Measurements from ENCODE around the gene ORM2. TPM values are rescaled to one million over a fixed set of nuclear protein-coding genes. Genes with fewer than 3 reads are reported as not detected.
A peak's percentile ranks its signal among the peaks of the same experiment; 100 is the strongest.

Gene ORM2
- total and polyA plus RNA-seq, 4 donors: 0.28 to 0.29 TPM; not detected in 2

- no peaks in the 10 kb centered on the region for H3K27me3 ChIP-seq (ENCODE audit: control insufficient read depth, insufficient read depth, low read length)
- H3K4me1 ChIP-seq (ENCODE audit: control insufficient read depth, insufficient read depth, low read length): peaks cover 20% of the 10 kb centered on the region
- WGBS (ENCODE audit: insufficient coverage): 89% methylated on average over 8 of the region's 11 CpGs
- no peaks in the 10 kb centered on the region for H3K9me3 ChIP-seq (ENCODE audit: control insufficient read depth, insufficient read depth, low read length)
- no peak for DNase-seq (ENCODE audit: low read depth in 4 of 6, low spot score in 6 of 6)
- H3K27ac ChIP-seq (ENCODE audit: low read depth, low read length): no peak overlapping the region
- H3K4me3 ChIP-seq (ENCODE audit: low read depth, low read length): no peak overlapping the region
- peaks cover 79% of the 10 kb centered on the region for H3K36me3 ChIP-seq (ENCODE audit: control insufficient read depth, insufficient read depth, low read length)
These were observed 16.5 kb downstream of the ORM2 start for GRCh38 chr9:114346146-114346545.

DNA sequence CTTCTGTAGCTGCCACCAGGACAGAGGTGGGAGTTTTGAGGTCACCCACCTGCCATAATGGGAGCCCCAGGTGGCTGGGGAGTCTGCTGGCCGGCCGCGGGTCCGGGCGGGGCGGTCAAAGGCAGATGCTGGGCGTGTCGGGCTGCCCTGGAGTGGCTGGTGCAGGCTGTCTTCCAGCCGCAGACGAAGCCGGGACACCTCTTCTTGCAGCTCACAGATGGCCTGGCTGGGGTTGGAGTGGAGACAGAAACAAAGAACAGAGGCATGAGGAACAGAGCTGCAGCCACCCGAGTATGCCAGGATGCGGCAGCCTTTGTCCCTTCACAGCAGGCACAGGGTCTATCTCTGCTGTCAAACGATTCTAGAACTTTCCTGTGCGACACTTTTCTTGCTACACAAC lies 18.0 kb downstream of the ORM2 start:
- Histone ChIP-seq H3K4me1 (ENCODE audit: control insufficient read depth, insufficient read depth, low read length) (peaks cover 20% of the 10 kb centered on the region), H3K4me3 (ENCODE audit: low read depth, low read length) (no peak overlapping the region), H3K36me3 (ENCODE audit: control insufficient read depth, insufficient read depth, low read length) (peaks cover 77% of the 10 kb centered on the region), H3K9me3 (ENCODE audit: control insufficient read depth, insufficient read depth, low read length) (no peaks in the 10 kb centered on the region), H3K27ac (ENCODE audit: low read depth, low read length) (no peak overlapping the region), H3K27me3 (ENCODE audit: control insufficient read depth, insufficient read depth, low read length) (no peaks in the 10 kb centered on the region)
- 65% methylated on average over 15 of the region's 15 CpGs for WGBS (ENCODE audit: insufficient coverage)
- peak in 1 of 6 donors; percentile 25 for DNase-seq (ENCODE audit: low read depth in 4 of 6, low spot score in 6 of 6)

GRCh38 chr9:114348261-114348905 lies 18.7 kb downstream of the ORM2 start:
- peaks cover 77% of the 10 kb centered on the region for H3K36me3 ChIP-seq (ENCODE audit: control insufficient read depth, insufficient read depth, low read length)
- no peak overlapping the region for H3K4me3 ChIP-seq (ENCODE audit: low read depth, low read length)
- peaks cover 20% of the 10 kb centered on the region for H3K4me1 ChIP-seq (ENCODE audit: control insufficient read depth, insufficient read depth, low read length)
- H3K27ac ChIP-seq (ENCODE audit: low read depth, low read length): no peak overlapping the region
- no peaks in the 10 kb centered on the region for H3K9me3 ChIP-seq (ENCODE audit: control insufficient read depth, insufficient read depth, low read length)
- 70% methylated on average over 12 of the region's 12 CpGs for WGBS (ENCODE audit: insufficient coverage)
- DNase-seq (ENCODE audit: low read depth in 4 of 6, low spot score in 6 of 6): no peak
- no peaks in the 10 kb centered on the region for H3K27me3 ChIP-seq (ENCODE audit: control insufficient read depth, insufficient read depth, low read length)

DNA sequence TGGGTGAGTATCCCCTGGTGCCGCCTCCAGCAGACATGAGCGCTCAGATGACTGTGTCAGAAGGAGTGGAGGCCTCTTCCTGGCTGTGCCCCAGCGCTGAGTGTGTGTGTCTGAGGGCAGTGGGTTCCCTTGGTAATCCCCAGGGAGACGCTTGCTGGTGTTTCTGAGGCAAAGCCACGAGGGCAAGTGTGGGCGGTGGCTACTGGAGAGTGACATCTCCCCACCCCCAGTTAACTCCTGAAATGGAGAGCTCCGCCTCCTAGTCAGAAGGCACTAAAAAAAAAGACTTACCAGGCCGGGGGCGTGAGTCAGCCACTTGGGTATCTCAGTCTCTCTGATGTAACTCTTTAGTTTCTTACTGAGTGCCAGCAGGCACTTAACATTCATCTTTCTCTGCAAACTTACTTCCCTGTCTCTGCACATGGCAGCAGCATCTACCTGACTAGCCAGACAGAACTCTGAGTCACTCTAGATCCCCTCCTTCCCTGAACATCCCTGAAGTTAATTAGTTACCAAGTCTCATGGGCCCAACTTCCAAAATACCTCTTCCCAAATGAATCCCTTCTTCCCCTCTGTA lies 19.3 kb downstream of the ORM2 start:
- H3K36me3 ChIP-seq (ENCODE audit: control insufficient read depth, insufficient read depth, low read length): peaks cover 72% of the 10 kb centered on the region
- H3K9me3 ChIP-seq (ENCODE audit: control insufficient read depth, insufficient read depth, low read length): no peaks in the 10 kb centered on the region
- H3K27me3 ChIP-seq (ENCODE audit: control insufficient read depth, insufficient read depth, low read length): no peaks in the 10 kb centered on the region
- DNase-seq (ENCODE audit: low read depth in 4 of 6, low spot score in 6 of 6): peak in 4 of 6 donors; percentile 24 to 73 (median 58)
- peaks cover 20% of the 10 kb centered on the region for H3K4me1 ChIP-seq (ENCODE audit: control insufficient read depth, insufficient read depth, low read length)
- H3K27ac ChIP-seq (ENCODE audit: low read depth, low read length): no peak overlapping the region
- WGBS (ENCODE audit: insufficient coverage): 42% methylated on average over 6 of the region's 9 CpGs
- H3K4me3 ChIP-seq (ENCODE audit: low read depth, low read length): no peak overlapping the region

DNA sequence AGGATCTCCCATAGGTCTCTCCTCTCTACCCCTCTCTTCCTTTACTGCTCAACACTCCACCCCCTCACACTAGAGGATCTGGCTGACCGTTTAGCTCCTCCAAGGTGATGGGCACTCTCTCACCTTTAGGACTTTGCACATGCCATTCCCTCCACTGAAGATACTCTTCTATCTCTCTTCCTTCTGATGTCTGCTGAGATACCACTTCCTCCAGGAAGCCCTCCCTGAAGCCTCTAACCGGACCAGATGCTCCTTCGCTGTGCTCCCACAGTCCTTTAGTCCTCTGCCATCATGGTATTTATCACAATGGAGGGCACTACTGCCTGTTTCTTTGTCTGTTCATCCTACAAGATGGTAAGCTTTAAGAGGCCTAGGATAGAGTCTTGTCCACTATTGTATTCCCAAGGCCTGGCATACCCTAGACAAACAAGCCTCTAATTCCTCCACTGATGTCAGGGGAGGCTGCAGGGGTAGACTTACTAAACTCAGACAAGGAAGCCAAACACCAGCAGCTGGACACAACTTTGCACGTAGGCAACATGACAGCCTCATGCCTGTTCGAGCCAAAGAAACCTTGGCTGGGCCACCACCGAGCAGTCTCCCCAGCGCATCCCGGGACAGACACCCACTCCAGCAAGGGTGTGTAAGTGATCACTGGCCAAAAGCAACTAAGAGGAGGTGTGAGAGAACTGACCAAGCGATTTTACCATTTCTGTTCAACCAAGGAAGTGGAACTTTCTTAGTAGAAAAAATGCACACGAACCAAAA lies 20.2 kb downstream of the ORM2 start:
- Histone ChIP-seq H3K27ac (ENCODE audit: low read depth, low read length) (no peak overlapping the region), H3K27me3 (ENCODE audit: control insufficient read depth, insufficient read depth, low read length) (no peaks in the 10 kb centered on the region), H3K36me3 (ENCODE audit: control insufficient read depth, insufficient read depth, low read length) (peaks cover 68% of the 10 kb centered on the region), H3K9me3 (ENCODE audit: control insufficient read depth, insufficient read depth, low read length) (no peaks in the 10 kb centered on the region), H3K4me1 (ENCODE audit: control insufficient read depth, insufficient read depth, low read length) (peaks cover 20% of the 10 kb centered on the region), H3K4me3 (ENCODE audit: low read depth, low read length) (no peak overlapping the region)
- no peak for DNase-seq (ENCODE audit: low read depth in 4 of 6, low spot score in 6 of 6)
- WGBS (ENCODE audit: insufficient coverage): 94% methylated on average over 5 of the region's 10 CpGs

GRCh38 chr9:114350636-114351401 lies 21.1 kb downstream of the ORM2 start:
- peaks cover 66% of the 10 kb centered on the region for H3K36me3 ChIP-seq (ENCODE audit: control insufficient read depth, insufficient read depth, low read length)
- DNase-seq (ENCODE audit: low read depth in 4 of 6, low spot score in 6 of 6): no peak
- H3K4me3 ChIP-seq (ENCODE audit: low read depth, low read length): no peak overlapping the region
- peaks cover 20% of the 10 kb centered on the region for H3K4me1 ChIP-seq (ENCODE audit: control insufficient read depth, insufficient read depth, low read length)
- no peak overlapping the region for H3K27ac ChIP-seq (ENCODE audit: low read depth, low read length)
- 97% methylated on average over 9 of the region's 16 CpGs for WGBS (ENCODE audit: insufficient coverage)
- H3K9me3 ChIP-seq (ENCODE audit: control insufficient read depth, insufficient read depth, low read length): no peaks in the 10 kb centered on the region
- H3K27me3 ChIP-seq (ENCODE audit: control insufficient read depth, insufficient read depth, low read length): no peaks in the 10 kb centered on the region

DNA sequence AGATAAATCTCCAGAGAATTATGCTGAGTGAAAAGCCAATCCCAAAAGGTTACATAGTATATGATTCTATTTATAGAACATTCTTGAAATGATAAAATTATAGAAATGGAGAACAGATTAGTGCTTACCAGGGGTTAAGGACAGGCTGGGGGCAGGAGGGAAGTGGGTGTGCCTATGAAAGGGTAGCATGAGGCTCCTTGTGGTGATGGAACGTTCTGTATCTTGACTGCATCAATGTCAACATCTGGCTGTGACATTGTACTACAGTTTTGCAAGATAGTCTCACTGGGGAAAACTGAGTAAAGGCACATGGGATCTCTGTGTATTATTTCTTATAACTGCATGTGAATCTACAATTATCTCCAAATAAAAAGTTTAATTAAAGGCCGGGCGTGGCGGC lies 22.3 kb downstream of the ORM2 start:
- no peak for DNase-seq (ENCODE audit: low read depth in 4 of 6, low spot score in 6 of 6)
- H3K4me1 ChIP-seq (ENCODE audit: control insufficient read depth, insufficient read depth, low read length): peaks cover 20% of the 10 kb centered on the region
- no peak overlapping the region for H3K27ac ChIP-seq (ENCODE audit: low read depth, low read length)
- 95% methylated on average over 4 of the region's 4 CpGs for WGBS (ENCODE audit: insufficient coverage)
- H3K36me3 ChIP-seq (ENCODE audit: control insufficient read depth, insufficient read depth, low read length): peaks cover 69% of the 10 kb centered on the region
- no peaks in the 10 kb centered on the region for H3K9me3 ChIP-seq (ENCODE audit: control insufficient read depth, insufficient read depth, low read length)
- no peak overlapping the region for H3K4me3 ChIP-seq (ENCODE audit: low read depth, low read length)
- H3K27me3 ChIP-seq (ENCODE audit: control insufficient read depth, insufficient read depth, low read length): no peaks in the 10 kb centered on the region

GRCh38 chr9:114355821-114356220 lies 26.2 kb downstream of the ORM2 start:
- no peak for DNase-seq (ENCODE audit: low read depth in 4 of 6, low spot score in 6 of 6)
- Histone ChIP-seq H3K27me3 (ENCODE audit: control insufficient read depth, insufficient read depth, low read length) (no peaks in the 10 kb centered on the region), H3K36me3 (ENCODE audit: control insufficient read depth, insufficient read depth, low read length) (peaks cover 71% of the 10 kb centered on the region), H3K4me3 (ENCODE audit: low read depth, low read length) (no peak overlapping the region), H3K27ac (ENCODE audit: low read depth, low read length) (no peak overlapping the region), H3K4me1 (ENCODE audit: control insufficient read depth, insufficient read depth, low read length) (no peaks in the 10 kb centered on the region), H3K9me3 (ENCODE audit: control insufficient read depth, insufficient read depth, low read length) (no peaks in the 10 kb centered on the region)
- WGBS (ENCODE audit: insufficient coverage): 90% methylated on average over 5 of the region's 6 CpGs

GRCh38 chr9:114356792-114357191 lies 27.1 kb downstream of the ORM2 start:
- Histone ChIP-seq H3K27me3 (ENCODE audit: control insufficient read depth, insufficient read depth, low read length) (no peaks in the 10 kb centered on the region), H3K9me3 (ENCODE audit: control insufficient read depth, insufficient read depth, low read length) (no peaks in the 10 kb centered on the region), H3K4me3 (ENCODE audit: low read depth, low read length) (no peak overlapping the region), H3K27ac (ENCODE audit: low read depth, low read length) (no peak overlapping the region), H3K4me1 (ENCODE audit: control insufficient read depth, insufficient read depth, low read length) (no peaks in the 10 kb centered on the region), H3K36me3 (ENCODE audit: control insufficient read depth, insufficient read depth, low read length) (peaks cover 74% of the 10 kb centered on the region)
- 85% methylated on average over 6 of the region's 6 CpGs for WGBS (ENCODE audit: insufficient coverage)
- no peak for DNase-seq (ENCODE audit: low read depth in 4 of 6, low spot score in 6 of 6)

Data from spinal cord (tissue), 10 donors.